GM19328 (cell line): ENCODE results near the gene ACSS2.

ENCODE experiments used
- ATAC-seq: cut with Tn5 transposase; IDR thresholded peaks from one replicate; pipeline ENCODE4 v1.9.1; 2021; ENCODE audit warnings: mild to moderate bottlenecking, moderate library complexity; ENCODE audit not compliant: unreplicated experiment

Gene ACSS2

GRCh38 chr20:34971561-34972235 lies 95.3 kb downstream of the ACSS2 start:
- ATAC-seq, result no peak

DNA sequence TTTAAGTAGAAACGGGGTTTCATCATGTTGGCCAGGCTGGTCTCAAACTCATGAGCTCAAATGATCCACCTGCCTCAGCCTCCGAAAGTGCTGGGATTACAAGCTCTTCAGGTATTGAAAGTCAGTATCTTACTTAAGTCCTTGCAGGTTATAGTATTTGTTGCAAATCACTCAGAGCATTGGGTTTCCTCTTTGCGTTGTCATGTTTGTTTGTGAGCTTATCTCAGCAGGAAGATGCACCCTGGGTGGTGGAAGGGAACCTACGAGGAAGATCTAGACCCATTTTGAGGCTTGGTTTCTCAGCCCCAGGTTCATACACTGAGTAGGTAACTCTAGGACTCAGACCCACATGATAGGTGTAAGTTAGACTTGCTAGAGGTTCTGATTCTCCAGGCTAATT lies 97.8 kb downstream of the ACSS2 start:
- ATAC-seq, result no peak

- ATAC-seq, result no peak
These were observed 99.9 kb downstream of the ACSS2 start for GRCh38 chr20:34976286-34976685.
